KOPT-K1 (cell line): ENCODE data around the gene SNX24.
"Not testable (repeated sequence)": the region's sequence is repeated elsewhere in the genome, so short reads cannot be mapped to it uniquely, and the experiment has no call there.

Experiments used
- H3K27ac ChIP-seq: fragments of 200-600 bp; sonication (generic); 2 replicates; pipeline ENCODE4 v1.5.1; 2016; ENCODE audit warnings: antibody characterized with exemption, mild to moderate bottlenecking, low read depth, low read length; ENCODE audit not compliant: poor library complexity, severe bottlenecking
- H3K36me3 ChIP-seq: fragments of 200-600 bp; sonication (generic); 2 replicates; pipeline ENCODE4 v1.5.1; 2017; ENCODE audit warnings: antibody characterized with exemption, mild to moderate bottlenecking, low read length, moderate library complexity; ENCODE audit not compliant: insufficient read depth
- H3K9me3 ChIP-seq: fragments of 200-600 bp; sonication (generic); 2 replicates; pipeline ENCODE4 v1.5.1; 2017; ENCODE audit warnings: antibody characterized with exemption, low read length, mild to moderate bottlenecking; ENCODE audit not compliant: insufficient read depth, poor library complexity, severe bottlenecking

Gene SNX24

DNA sequence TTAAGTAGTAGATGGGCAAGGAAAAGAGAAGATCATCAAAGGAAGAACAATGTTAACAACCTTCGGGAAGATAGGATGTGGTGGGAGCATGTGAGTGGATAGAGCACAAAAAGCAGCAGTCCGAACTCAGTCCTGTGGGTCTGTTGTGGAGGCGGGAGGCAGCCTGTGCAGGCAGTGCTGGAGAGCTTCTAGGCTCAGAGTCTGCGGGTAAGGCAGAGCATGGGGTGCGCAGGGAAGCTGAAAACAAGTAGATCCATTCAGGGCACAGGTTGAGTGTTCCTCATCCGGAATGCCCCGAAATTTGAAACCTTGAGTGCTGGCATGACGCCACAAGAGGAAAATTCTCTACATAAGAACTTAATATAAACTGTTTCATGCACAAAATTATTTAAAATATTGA lies 106.2 kb downstream of the SNX24 start:
- H3K27ac ChIP-seq = no peak overlapping the region
- no peaks in the 10 kb centered on the region for H3K9me3 ChIP-seq
- H3K36me3 ChIP-seq = no peaks in the 10 kb centered on the region

DNA sequence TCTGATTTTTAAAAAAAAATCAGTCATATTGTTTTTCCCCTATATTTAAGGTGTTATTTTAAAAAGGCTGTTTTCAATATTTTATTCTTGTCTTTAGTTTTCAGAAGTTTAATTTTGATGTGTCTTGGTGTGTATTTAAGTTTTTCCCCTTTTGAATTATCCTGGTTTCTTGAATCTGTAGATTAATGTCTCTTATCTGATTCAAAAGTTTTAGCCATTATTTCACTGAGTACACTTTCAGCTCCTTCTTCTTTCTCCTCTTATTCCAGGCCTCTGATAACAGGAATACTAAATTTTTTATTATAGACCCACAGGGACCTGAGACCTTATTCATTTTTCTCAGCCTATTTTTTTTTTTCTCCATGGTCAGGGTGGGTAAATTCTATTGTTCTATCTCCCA lies 109.3 kb downstream of the SNX24 start:
- Histone ChIP-seq H3K36me3 (no peaks in the 10 kb centered on the region), H3K27ac (no peak overlapping the region), H3K9me3 (no peaks in the 10 kb centered on the region)

DNA sequence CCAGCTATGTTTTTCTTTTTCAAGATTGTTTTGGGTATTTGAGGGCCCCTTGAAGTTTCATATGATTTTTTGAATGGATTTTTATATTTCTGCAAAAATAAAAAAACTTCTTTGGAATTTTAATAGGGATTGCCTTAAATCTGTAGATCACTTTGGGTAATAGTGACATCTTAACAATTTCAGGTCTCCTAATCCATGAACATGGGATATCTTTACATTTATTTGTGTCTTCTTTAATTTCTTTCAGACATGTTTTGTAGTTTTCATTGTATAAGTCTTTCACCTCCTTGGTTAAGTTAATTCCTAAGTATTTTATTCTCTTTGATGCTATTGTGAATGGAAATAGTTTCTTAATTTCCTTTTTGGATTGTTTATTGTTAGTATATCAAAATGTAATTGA lies 112.0 kb downstream of the SNX24 start:
- Histone ChIP-seq H3K36me3 (no peaks in the 10 kb centered on the region), H3K27ac (no peak overlapping the region), H3K9me3 (no peaks in the 10 kb centered on the region)

DNA sequence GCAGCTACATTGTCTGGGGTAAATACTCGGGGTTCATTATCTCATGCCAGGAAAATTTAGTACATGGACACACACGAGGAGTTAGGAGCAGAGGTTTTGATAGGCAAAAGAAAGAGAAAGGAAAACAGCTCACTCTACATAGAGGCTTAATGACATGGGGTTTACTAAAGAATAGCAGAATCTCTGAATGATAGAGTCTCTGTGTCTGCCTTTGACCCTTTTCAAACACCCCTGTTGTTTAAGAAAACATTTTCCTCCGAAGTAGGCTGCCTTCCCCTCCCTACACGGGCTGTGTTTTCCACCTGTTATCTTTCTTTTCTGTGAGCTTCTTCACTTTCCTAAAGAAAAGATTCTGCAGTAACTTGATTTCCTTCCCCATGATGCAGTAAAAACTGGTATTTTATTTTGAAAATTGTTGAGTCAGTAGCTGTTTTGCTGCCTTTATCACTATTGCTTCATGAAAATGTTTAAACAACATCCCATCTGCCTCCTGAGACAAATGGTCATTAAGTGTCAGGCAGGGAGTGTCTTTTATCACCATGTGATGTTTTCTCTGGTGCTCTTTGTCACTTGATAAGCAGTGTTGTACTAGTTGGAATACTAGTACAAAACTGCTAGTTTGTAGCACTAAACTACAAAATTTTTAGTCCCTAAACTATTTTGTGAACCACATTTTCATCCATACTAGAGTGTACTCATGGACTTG lies 114.5 kb downstream of the SNX24 start:
- no peaks in the 10 kb centered on the region for H3K9me3 ChIP-seq
- no peak overlapping the region for H3K27ac ChIP-seq
- no peaks in the 10 kb centered on the region for H3K36me3 ChIP-seq

DNA sequence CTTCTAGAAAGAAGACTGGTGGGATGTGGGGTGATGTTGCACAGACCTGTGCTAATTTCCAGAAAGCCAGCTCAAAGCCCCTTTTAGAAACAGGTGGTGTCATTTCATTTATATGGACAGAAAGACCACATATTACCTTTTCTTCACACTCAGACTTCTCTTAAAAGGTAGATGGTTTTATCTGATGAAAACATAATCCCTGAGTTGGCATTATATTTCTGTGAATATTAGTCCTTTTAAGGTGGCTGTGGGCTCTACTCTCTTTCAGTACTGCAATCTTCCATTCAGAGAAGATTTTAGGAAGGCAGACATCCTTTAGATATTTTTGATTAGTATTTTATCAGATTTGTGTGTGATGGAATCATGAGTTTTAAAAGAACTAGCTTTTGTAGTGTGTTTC lies 117.9 kb downstream of the SNX24 start:
- no peak overlapping the region for H3K27ac ChIP-seq
- H3K36me3 ChIP-seq = no peaks in the 10 kb centered on the region
- H3K9me3 ChIP-seq = no peaks in the 10 kb centered on the region

DNA sequence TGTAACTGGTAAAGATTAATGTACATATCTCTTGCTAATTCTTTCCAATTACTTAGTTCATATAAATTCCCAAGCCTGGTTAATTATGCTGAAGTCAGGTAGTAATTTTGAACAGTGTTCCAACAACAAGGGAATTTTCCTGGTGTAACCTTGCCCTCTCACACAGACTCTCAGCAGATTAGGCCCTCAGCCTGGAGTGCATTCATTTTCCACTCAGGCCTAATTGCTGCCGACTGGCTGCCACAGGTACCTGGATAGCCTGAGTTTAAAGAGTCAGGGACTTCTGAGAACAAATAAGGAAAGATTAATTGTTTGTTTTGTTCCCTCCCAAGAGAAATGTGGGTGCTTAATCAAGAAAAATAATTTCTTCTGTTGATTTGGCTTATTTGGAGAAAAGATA lies 119.7 kb downstream of the SNX24 start:
- Histone ChIP-seq H3K27ac (no peak overlapping the region), H3K36me3 (no peaks in the 10 kb centered on the region)

DNA sequence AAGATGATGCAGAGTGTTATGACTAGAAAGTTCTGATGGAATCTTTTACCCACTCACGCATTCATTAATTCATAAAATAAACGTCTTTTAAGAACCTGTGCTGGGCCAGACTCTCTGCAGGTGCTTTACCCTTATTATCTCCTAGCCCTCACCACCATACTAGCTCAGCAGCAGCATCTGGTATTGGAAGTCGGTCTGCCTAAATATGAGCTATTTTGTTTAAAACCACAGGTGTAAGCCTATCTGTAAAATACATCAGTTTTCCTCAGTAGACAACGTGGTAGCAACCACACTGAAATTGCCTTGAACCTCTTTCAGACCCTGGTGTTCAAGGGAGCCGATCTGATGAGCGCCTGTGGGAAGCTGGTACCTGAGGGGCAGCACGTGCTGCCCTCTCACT lies 121.7 kb downstream of the SNX24 start:
- no peak overlapping the region for H3K27ac ChIP-seq
- no peaks in the 10 kb centered on the region for H3K9me3 ChIP-seq

More for the DNA sequence above, 119.7 kb downstream of the SNX24 start:
- H3K9me3 ChIP-seq = no peaks in the 10 kb centered on the region

DNA sequence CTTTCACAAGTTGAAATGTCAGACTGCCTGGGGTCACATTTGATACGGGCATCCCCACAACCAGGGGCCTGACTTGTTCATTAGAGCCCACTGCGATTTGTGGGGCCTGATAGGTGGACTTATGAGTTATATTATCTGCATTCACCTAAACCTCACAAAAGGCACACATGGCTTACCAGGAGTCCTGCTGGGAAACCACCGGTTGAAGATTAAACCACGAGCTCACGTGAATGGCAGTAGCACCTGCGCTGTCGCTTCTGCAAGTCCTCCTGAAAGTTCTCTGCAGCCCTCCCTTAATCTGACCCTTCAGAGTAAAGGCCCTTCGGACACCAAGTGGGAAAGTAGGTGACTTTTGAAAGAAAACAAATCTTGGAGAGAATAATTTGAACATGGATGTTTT lies 122.2 kb downstream of the SNX24 start:
- no peak overlapping the region for H3K27ac ChIP-seq
- H3K36me3 ChIP-seq = no peaks in the 10 kb centered on the region
- H3K9me3 ChIP-seq = no peaks in the 10 kb centered on the region

More for the DNA sequence above, 121.7 kb downstream of the SNX24 start:
- no peaks in the 10 kb centered on the region for H3K36me3 ChIP-seq

DNA sequence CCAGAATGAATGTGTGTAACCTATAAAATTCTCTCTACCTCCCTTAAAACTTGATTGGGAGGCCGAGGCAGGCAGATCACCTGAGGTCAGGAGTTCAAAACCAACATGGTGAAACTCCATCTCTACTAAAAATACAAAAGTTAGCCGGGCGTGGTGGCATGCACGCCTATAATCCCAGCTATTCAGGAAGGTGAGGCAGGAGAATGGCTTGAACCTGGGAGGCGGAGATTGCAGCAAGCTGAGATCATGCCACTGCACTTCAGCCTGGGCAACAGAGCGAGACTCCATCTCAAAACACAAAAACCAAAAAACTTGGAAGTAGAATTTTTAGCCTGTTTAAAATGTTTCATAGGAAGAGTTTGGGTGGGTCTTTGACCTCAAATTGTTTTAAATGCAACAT lies 122.6 kb downstream of the SNX24 start:
- H3K9me3 ChIP-seq, H3K27ac ChIP-seq, H3K36me3 ChIP-seq: not testable (repeated sequence)

DNA sequence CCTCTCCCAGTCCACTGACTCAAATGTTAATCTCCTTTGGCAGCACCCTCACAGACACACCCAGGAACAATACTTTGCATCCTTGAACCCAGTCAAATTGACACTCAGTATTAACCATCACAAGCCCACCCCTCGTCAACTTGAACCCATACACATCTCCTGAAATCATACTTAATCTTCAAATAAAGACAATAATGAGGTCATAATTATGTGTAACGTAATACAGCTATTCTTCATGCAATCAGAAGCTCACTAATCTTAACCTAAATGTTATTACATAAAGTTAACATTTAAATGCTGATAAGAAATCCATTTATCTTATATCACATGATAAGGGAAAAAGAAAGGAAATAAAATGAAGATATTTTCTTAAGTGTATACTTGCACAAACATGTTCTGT lies 125.9 kb downstream of the SNX24 start:
- H3K36me3 ChIP-seq = no peaks in the 10 kb centered on the region
- no peaks in the 10 kb centered on the region for H3K9me3 ChIP-seq
- H3K27ac ChIP-seq = no peak overlapping the region

DNA sequence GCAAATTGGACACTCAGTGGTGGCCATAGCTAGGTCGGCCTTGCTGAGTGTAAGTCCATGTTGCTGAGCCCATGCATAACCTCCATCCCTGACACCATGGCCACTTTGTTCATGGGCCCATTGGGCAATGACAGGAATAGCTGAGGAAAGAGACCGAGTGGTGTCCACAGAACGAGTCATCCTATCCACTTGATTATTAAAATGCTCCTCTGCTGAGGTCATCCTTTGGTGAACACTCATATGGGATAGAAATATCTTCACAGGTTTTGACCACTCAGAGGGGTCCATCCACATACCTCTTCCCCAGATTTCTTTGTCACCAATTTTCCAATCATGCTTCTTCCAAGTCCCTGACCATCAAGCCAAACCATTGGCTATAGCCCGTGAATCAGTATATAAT lies 127.5 kb downstream of the SNX24 start:
- no peaks in the 10 kb centered on the region for H3K36me3 ChIP-seq
- no peak overlapping the region for H3K27ac ChIP-seq
- no peaks in the 10 kb centered on the region for H3K9me3 ChIP-seq

DNA sequence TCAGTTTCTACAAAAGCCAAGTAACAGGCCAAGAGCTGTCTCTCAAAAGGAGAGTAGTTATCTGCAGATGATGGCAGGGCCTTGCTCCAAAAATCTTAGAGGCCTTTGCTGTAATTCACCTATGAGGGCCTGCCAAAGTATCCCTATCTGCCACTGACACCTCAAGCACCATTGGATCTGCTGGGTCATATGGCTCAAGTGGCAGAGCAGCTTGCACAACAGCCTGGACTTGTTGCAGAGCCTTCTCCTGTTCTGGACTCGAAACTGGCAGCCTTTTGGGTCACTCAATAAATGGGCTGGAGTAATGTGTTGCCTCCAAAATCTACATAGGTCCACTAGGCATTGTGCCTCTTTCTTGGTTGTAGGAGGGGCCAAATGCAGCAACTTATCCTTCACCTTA lies 128.3 kb downstream of the SNX24 start:
- H3K36me3 ChIP-seq, H3K9me3 ChIP-seq, H3K27ac ChIP-seq: not testable (repeated sequence)

DNA sequence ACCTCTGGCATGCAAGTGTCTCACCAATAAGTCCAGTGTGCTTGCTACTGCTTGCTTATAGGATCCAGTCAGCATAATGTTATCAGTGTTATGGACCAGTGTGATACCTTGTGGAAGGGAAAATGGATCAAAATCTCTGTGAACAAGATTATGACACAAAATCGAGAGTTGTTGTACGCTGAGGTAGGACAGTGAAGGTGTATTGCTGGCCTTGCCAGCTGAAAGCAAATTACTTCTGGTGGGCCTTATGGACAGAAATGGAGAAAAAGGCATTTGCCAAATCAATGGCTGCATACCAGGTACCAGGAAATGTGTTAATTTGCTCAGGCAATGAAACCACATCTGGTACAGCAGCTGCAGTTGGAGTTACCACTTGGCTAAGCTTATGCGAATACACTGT lies 128.8 kb downstream of the SNX24 start:
- not testable (repeated sequence) for H3K27ac ChIP-seq, H3K9me3 ChIP-seq, H3K36me3 ChIP-seq

DNA sequence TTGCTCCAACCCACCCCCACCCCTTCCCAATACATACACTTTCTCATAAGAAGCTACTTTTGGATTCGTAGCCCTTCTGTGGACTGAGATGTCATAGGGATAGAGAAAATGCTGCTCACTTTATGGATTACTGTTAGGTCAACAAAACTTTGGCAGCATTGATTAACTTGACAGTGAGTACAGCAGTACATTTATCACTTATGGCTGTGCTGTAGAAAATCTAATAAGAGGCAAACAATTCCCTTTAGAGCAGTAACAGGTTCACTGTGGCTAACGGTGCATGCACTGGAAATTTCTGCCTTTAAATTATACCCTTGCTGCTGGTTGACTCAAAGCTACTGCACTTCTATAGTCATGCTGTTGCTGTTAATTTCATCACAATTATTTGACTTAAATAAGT lies 131.9 kb downstream of the SNX24 start:
- Histone ChIP-seq H3K9me3 (no peaks in the 10 kb centered on the region), H3K27ac (no peak overlapping the region), H3K36me3 (no peaks in the 10 kb centered on the region)

DNA sequence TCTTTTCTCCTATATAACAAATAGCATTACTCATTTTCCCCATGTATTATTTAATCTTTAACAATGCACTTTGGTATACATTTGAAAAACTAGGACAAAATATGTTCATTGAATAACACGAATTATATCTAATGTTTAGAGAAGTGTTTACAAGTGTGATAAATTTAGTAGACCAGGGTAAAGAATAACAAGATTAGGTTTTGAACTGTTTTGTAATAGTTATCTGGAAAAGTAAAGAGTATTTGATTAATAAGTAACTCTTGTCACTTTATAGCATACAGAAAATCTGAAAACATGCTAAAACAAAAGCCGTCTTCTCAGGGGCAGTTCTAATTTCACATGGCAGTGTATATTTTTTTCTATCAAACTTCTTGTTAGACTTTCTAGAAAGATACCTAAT lies 132.7 kb downstream of the SNX24 start:
- H3K9me3 ChIP-seq = no peaks in the 10 kb centered on the region
- no peak overlapping the region for H3K27ac ChIP-seq
- no peaks in the 10 kb centered on the region for H3K36me3 ChIP-seq

DNA sequence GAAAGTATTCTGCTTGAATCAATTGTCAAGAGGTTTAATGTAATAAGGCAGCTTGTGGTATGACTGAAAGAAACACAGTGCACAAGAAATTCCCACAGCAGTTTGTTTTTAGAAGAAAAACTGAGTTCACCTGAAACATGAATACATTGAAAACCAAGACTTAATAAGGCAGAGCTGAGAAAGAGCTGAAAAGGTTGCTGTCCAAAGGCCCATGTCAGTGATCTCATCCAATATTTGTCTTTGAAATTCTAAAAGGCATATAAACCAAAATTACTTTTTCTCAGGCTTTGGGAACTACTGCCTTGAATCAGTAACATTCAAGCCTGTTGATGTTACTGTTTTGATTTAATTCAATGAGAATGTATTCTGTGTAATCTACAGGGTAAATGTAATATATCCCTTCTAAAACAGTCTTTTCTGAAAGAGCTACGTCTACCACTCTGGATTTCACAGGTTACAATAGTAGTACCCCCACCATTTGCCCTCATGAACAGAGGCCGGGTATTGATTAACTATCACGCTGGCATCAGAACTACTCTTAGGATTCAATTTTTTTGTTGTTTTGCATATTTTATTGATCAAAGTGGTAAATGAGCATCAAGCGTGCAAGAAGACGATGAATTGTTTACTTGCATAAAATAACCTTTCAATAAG lies 133.4 kb downstream of the SNX24 start:
- Histone ChIP-seq H3K9me3 (no peaks in the 10 kb centered on the region), H3K36me3 (no peaks in the 10 kb centered on the region), H3K27ac (no peak overlapping the region)
